ENCODE results near the gene VTI1B.

- TF ChIP-seq POLR2AphosphoS5 (IDR thresholded peaks at IDR 0.05) = no peak
- TF ChIP-seq POLR2A (IDR thresholded peaks at IDR 0.05) = no peak
- no peak for TF ChIP-seq CTCF (IDR thresholded peaks at IDR 0.05)
- TF ChIP-seq EP300 (IDR thresholded peaks at IDR 0.05) = no peak
These were observed 72.4 kb downstream of the VTI1B start for GRCh38 chr14:67602076-67602475.
